Bronchial epithelial cell (primary cell): Measurements from ENCODE around the gene RTN4R. TPM values are rescaled to one million over a fixed set of nuclear protein-coding genes. Genes with fewer than 3 reads are reported as not detected.

ENCODE experiments used
- DNase-seq: peaks from one replicate; pipeline ENCODE4 v3.0.0-alpha.2; 2010; ENCODE audit warnings: low read depth
- FAIRE-seq: peaks from 2 replicates; lab custom pipeline; 2011; peaks lifted over from hg19 to GRCh38; lab: Jason Lieb, UNC
- H3K27me3 ChIP-seq: 2 replicates; pipeline ENCODE4 v1.5.1; 2011; ENCODE audit warnings: low read length; ENCODE audit not compliant: control insufficient read depth, insufficient read depth
- H3K36me3 ChIP-seq: 2 replicates; pipeline ENCODE4 v1.5.1; 2011; ENCODE audit warnings: low read length; ENCODE audit not compliant: control insufficient read depth, insufficient read depth
- H3K4me3 ChIP-seq: 2 replicates; pipeline ENCODE4 v1.5.1; 2011; ENCODE audit warnings: mild to moderate bottlenecking, low read depth, low read length, control low read depth
- CTCF ChIP-seq: IDR thresholded peaks from 2 replicates; pipeline ENCODE4 v1.5.1; 2011; ENCODE audit warnings: mild to moderate bottlenecking, moderate library complexity, low read length, control low read depth, inconsistent platforms; ENCODE audit not compliant: insufficient read depth, severe bottlenecking
- total RNA-seq: library from RNA; depleted of rRNA; stranded (reverse); fragments of >200 nt; gene quantifications from 2 replicates; pipeline ENCODE4 v1.2.1, GENCODE V29; 2014

Gene RTN4R
- total RNA-seq, 1 donor from 2014 or later: 2.6 TPM

GRCh38 chr22:20225693-20225966 is 42.5 kb downstream of the RTN4R start:
- Histone ChIP-seq H3K36me3 (no peaks in the 10 kb centered on the region), H3K4me3 (no peak overlapping the region), H3K27me3 (peaks cover 8% of the 10 kb centered on the region)
- no peak for DNase-seq
- no peak for FAIRE-seq
- no peak for TF ChIP-seq CTCF

- TF ChIP-seq CTCF: no peak
- Histone ChIP-seq H3K36me3 (no peaks in the 10 kb centered on the region), H3K27me3 (peaks cover 5% of the 10 kb centered on the region), H3K4me3 (no peak overlapping the region)
- FAIRE-seq: no peak
- no peak for DNase-seq
These were observed 43.0 kb downstream of the RTN4R start for GRCh38 chr22:20224917-20225692.

- no peak for TF ChIP-seq CTCF
- Histone ChIP-seq H3K36me3 (no peaks in the 10 kb centered on the region), H3K27me3 (peaks cover 4% of the 10 kb centered on the region), H3K4me3 (no peak overlapping the region)
- FAIRE-seq (no peak), DNase-seq (no peak)
These were observed 43.9 kb downstream of the RTN4R start for GRCh38 chr22:20224256-20224626.

GRCh38 chr22:20223421-20224255 is 44.5 kb downstream of the RTN4R start:
- no peak for FAIRE-seq
- no peak overlapping the region for H3K4me3 ChIP-seq
- DNase-seq: no peak
- TF ChIP-seq CTCF: no peak
- no peaks in the 10 kb centered on the region for H3K36me3 ChIP-seq
- H3K27me3 ChIP-seq: no peaks in the 10 kb centered on the region

- DNase-seq (no peak), FAIRE-seq (no peak)
- no peak overlapping the region for H3K4me3 ChIP-seq
- H3K36me3 ChIP-seq: no peaks in the 10 kb centered on the region
- TF ChIP-seq CTCF: no peak
- no peaks in the 10 kb centered on the region for H3K27me3 ChIP-seq
These were observed 45.2 kb downstream of the RTN4R start for GRCh38 chr22:20222764-20223420.
